Measurements from ENCODE around the gene INF2.

DNA sequence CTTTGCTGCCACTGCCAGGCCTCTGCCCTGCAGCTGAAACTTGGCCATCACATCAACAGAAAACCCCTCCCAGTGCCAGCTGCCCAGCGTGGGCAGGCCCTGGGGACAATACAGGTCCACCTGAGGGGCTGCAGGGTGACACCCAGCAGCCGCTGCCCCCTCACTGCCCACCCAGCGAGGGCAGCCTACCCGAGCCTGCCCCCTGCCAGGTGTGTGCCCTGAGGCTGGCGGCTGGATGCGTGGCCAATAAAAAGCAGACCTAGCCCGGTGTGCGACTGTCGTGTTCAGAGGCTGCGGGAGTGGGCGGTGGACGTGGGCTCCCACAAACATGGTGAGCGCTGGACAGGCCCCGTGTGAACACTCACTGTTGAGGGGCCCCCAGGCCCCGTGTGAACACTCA is 29.9 kb downstream of the INF2 start:
- TF ChIP-seq, protein P1, sequence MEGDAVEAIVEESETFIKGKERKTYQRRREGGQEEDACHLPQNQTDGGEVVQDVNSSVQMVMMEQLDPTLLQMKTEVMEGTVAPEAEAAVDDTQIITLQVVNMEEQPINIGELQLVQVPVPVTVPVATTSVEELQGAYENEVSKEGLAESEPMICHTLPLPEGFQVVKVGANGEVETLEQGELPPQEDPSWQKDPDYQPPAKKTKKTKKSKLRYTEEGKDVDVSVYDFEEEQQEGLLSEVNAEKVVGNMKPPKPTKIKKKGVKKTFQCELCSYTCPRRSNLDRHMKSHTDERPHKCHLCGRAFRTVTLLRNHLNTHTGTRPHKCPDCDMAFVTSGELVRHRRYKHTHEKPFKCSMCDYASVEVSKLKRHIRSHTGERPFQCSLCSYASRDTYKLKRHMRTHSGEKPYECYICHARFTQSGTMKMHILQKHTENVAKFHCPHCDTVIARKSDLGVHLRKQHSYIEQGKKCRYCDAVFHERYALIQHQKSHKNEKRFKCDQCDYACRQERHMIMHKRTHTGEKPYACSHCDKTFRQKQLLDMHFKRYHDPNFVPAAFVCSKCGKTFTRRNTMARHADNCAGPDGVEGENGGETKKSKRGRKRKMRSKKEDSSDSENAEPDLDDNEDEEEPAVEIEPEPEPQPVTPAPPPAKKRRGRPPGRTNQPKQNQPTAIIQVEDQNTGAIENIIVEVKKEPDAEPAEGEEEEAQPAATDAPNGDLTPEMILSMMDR (conservative IDR thresholded peaks at IDR 0.05 in 1 of 2, IDR thresholded peaks at IDR 0.05 in 1 of 2; ENCODE audit: extremely low read depth in 1 of 2, insufficient read depth in 1 of 2, low read depth in 1 of 2, low read length in 2 of 2): no peak
- TF ChIP-seq EZH2 (IDR thresholded peaks at IDR 0.05; ENCODE audit: borderline replicate concordance, low read length): no peak

All from mammary epithelial cell (primary cell).